Mesenchymal stem cell (in vitro differentiated cells and primary cell): ENCODE data around the gene MYL3.

ENCODE experiments used
- DNase-seq: peaks from one replicate; pipeline ENCODE4 v3.0.0-alpha.2; 2013
- H2AFZ ChIP-seq: one replicate; pipeline ENCODE4 v1.6.1; 2013; ENCODE audit warnings: low read depth, mild to moderate bottlenecking, control low read depth, inconsistent platforms, low read length, moderate library complexity
- H2AK5ac ChIP-seq: 2 replicates; pipeline ENCODE4 v1.6.1; 2013; ENCODE audit warnings: low read length, moderate library complexity, mild to moderate bottlenecking, inconsistent platforms; ENCODE audit not compliant: severe bottlenecking
- H2BK120ac ChIP-seq: one replicate; pipeline ENCODE4 v1.6.1; 2013; ENCODE audit warnings: low read depth, mild to moderate bottlenecking, inconsistent platforms, low read length, moderate library complexity
- H2BK12ac ChIP-seq, 2 experiments: one replicate each; pipeline ENCODE4 v1.6.1; 2013; ENCODE audit warnings: inconsistent platforms in 2 of 2, low read length in 2 of 2, mild to moderate bottlenecking in 2 of 2, moderate library complexity in 2 of 2, control low read depth in 1 of 2
- H2BK15ac ChIP-seq: one replicate; pipeline ENCODE4 v1.6.1; 2013; ENCODE audit warnings: mild to moderate bottlenecking, low read depth, inconsistent platforms; ENCODE audit not compliant: poor library complexity, severe bottlenecking
- H2BK5ac ChIP-seq: 2 replicates; pipeline ENCODE4 v1.6.1; 2013; ENCODE audit warnings: low read depth, mild to moderate bottlenecking, low read length, control low read depth, inconsistent platforms; ENCODE audit not compliant: poor library complexity, severe bottlenecking
- H3K14ac ChIP-seq, 2 experiments: one replicate each; pipeline ENCODE4 v1.6.1; 2013; ENCODE audit warnings: inconsistent platforms in 2 of 2, low read length in 2 of 2, control low read depth in 1 of 2, mild to moderate bottlenecking in 1 of 2, moderate library complexity in 1 of 2
- H3K18ac ChIP-seq, 2 experiments: one replicate each; pipeline ENCODE4 v1.6.1; 2013; ENCODE audit warnings: inconsistent platforms in 2 of 2, low read length in 2 of 2, control low read depth in 1 of 2, low read depth in 1 of 2, mild to moderate bottlenecking in 1 of 2
- H3K23ac ChIP-seq, 2 experiments: one replicate each; pipeline ENCODE4 v1.6.1; 2013; ENCODE audit warnings: inconsistent platforms in 2 of 2, low read length in 2 of 2, mild to moderate bottlenecking in 2 of 2, moderate library complexity in 2 of 2, control low read depth in 1 of 2
- H3K27ac ChIP-seq: 2 replicates; pipeline ENCODE4 v1.5.1; 2013; ENCODE audit warnings: mild to moderate bottlenecking, moderate library complexity, low read length, control low read depth, inconsistent platforms; ENCODE audit not compliant: poor library complexity, severe bottlenecking
- H3K27me3 ChIP-seq, 2 experiments: 2 replicates each; pipeline versions ENCODE4 v1.6.1 to v1.7.0; 2013; ENCODE audit warnings: low read length in 2 of 2, mild to moderate bottlenecking in 2 of 2, moderate library complexity in 2 of 2, control low read depth in 1 of 2, inconsistent platforms in 1 of 2; ENCODE audit not compliant: control insufficient read depth in 1 of 2, insufficient read depth in 1 of 2
- H3K36me3 ChIP-seq, 2 experiments: 2 replicates each; pipeline versions ENCODE4 v1.6.1 to v1.7.0; 2013; ENCODE audit warnings: low read length in 2 of 2, control low read depth in 1 of 2, inconsistent platforms in 1 of 2, low read depth in 1 of 2, mild to moderate bottlenecking in 1 of 2; ENCODE audit not compliant: insufficient read depth in 2 of 2, control insufficient read depth in 1 of 2
- H3K4ac ChIP-seq, 2 experiments: one replicate each; pipeline ENCODE4 v1.6.1; 2013; ENCODE audit warnings: inconsistent platforms in 2 of 2, low read length in 2 of 2, mild to moderate bottlenecking in 2 of 2, moderate library complexity in 2 of 2, control low read depth in 1 of 2, low read depth in 1 of 2
- H3K4me1 ChIP-seq: 2 replicates; pipeline ENCODE4 v1.6.1; 2013; ENCODE audit warnings: low read depth, low read length, control low read depth; ENCODE audit not compliant: control insufficient read depth, insufficient read depth
- H3K4me2 ChIP-seq: 2 replicates; pipeline ENCODE4 v1.6.1; 2013; ENCODE audit warnings: low read length, mild to moderate bottlenecking, inconsistent platforms; ENCODE audit not compliant: poor library complexity, severe bottlenecking
- H3K4me3 ChIP-seq, 2 experiments: 2 replicates each; pipeline versions ENCODE4 v1.5.1 to v1.7.0; 2013; ENCODE audit warnings: low read length in 2 of 2, mild to moderate bottlenecking in 2 of 2, control low read depth in 1 of 2, low read depth in 1 of 2; ENCODE audit not compliant: insufficient read depth in 1 of 2
- H3K79me1 ChIP-seq: replicated peaks from 2 replicates; pipeline ENCODE4 v1.6.1; 2013; ENCODE audit warnings: mild to moderate bottlenecking, control low read depth, low read length, inconsistent platforms; ENCODE audit not compliant: poor library complexity, severe bottlenecking
- H3K9ac ChIP-seq: 2 replicates; pipeline ENCODE4 v1.7.0; 2013; ENCODE audit warnings: mild to moderate bottlenecking, low read length, moderate library complexity
- H3K9me3 ChIP-seq: 2 replicates; pipeline ENCODE4 v1.7.0; 2013; ENCODE audit warnings: mild to moderate bottlenecking, low read length; ENCODE audit not compliant: control insufficient read depth
- H4K8ac ChIP-seq: one replicate; pipeline ENCODE4 v1.6.1; 2013; ENCODE audit warnings: inconsistent platforms, mild to moderate bottlenecking, low read length, moderate library complexity
- H4K91ac ChIP-seq: one replicate; pipeline ENCODE4 v1.6.1; 2013; ENCODE audit warnings: mild to moderate bottlenecking, low read length, inconsistent platforms
- WGBS: methylation state at CpG from one replicate; pipeline ENCODE4 v1.1.7; 2013; ENCODE audit warnings: mixed read lengths; 5-methylcytosine and 5-hydroxymethylcytosine counted together

MYL3 gene

DNA sequence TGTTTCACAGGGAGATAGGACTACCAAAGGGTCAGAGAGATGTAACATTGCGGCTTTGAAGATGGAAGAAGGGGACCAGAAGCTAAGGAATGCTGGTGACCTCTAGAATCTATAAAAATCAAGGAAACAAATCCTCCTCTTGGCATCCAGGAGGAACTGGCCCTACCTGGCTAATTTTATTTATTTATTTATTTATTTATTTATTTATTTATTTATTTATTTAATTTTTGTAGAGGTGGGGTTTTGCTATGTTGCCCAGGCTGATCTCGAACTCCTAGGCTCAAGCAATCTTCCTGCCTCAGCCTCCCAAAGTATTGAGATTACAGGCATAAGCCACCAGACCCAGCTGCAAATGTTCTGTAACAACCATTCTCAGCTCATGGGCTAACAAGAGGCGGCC is 19.7 kb downstream of the MYL3 start:
- no peaks in the 10 kb centered on the region for H3K27me3 ChIP-seq
- no peak for DNase-seq
- H4K8ac ChIP-seq, result no peak overlapping the region
- H3K4me2 ChIP-seq, result no peak overlapping the region
- no peak overlapping the region for H3K23ac ChIP-seq
- no peak overlapping the region for H2BK5ac ChIP-seq
- H2BK15ac ChIP-seq, result no peak overlapping the region
- H3K4ac ChIP-seq, result no peak overlapping the region
- H3K4me3 ChIP-seq, result no peak overlapping the region
- H3K14ac ChIP-seq, result no peak overlapping the region
- no peak overlapping the region for H3K18ac ChIP-seq
- H3K27ac ChIP-seq, result no peak overlapping the region
- H3K9ac ChIP-seq, result no peak overlapping the region
- no peak overlapping the region for H2BK12ac ChIP-seq
- H3K9me3 ChIP-seq, result peaks cover 37% of the 10 kb centered on the region
- no peak overlapping the region for H2AFZ ChIP-seq
- 96% methylated on average over 3 of the region's 3 CpGs for WGBS
- peaks cover 16% of the 10 kb centered on the region for H3K4me1 ChIP-seq
- H4K91ac ChIP-seq, result no peak overlapping the region
- H2BK120ac ChIP-seq, result no peak overlapping the region
- no peak overlapping the region for H2AK5ac ChIP-seq
- H3K36me3 ChIP-seq, result no peaks in the 10 kb centered on the region
- no peaks in the 10 kb centered on the region for H3K79me1 ChIP-seq

DNA sequence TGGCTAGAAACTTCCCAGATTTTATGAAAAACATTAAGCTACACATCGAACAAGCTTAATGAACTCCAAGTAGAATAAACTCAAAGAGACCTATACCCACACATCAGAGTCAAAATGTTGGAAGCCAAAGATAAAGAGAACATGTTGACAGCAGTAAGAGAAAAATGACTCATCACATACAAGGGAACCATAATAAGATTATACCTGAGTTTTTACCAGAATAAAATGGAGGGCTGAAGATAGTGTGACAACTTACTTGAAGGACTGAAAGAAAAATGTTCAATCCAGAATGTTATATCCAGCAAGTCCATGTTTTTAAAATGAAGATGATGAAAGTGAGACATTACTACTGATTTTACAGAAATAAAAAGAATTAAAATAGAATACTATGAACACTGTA is 22.8 kb downstream of the MYL3 start:
- no peak overlapping the region for H3K23ac ChIP-seq
- no peak overlapping the region for H3K4me3 ChIP-seq
- no peak overlapping the region for H2BK15ac ChIP-seq
- no peak overlapping the region for H3K4ac ChIP-seq
- no peak overlapping the region for H3K9ac ChIP-seq
- peaks cover 7% of the 10 kb centered on the region for H3K4me1 ChIP-seq
- H3K36me3 ChIP-seq, result no peaks in the 10 kb centered on the region
- no CpG with 5 or more reads among the region's 1 CpG for WGBS
- no peak overlapping the region for H3K27ac ChIP-seq
- no peaks in the 10 kb centered on the region for H3K79me1 ChIP-seq
- no peak overlapping the region for H3K14ac ChIP-seq
- H2AFZ ChIP-seq, result no peak overlapping the region
- peaks cover 48% of the 10 kb centered on the region for H3K9me3 ChIP-seq
- no peak for DNase-seq
- no peak overlapping the region for H2BK12ac ChIP-seq
- no peaks in the 10 kb centered on the region for H3K27me3 ChIP-seq
- no peak overlapping the region for H2AK5ac ChIP-seq
- H4K91ac ChIP-seq, result no peak overlapping the region
- no peak overlapping the region for H2BK120ac ChIP-seq
- no peak overlapping the region for H2BK5ac ChIP-seq
- H4K8ac ChIP-seq, result no peak overlapping the region
- H3K18ac ChIP-seq, result no peak overlapping the region
- no peak overlapping the region for H3K4me2 ChIP-seq

DNA sequence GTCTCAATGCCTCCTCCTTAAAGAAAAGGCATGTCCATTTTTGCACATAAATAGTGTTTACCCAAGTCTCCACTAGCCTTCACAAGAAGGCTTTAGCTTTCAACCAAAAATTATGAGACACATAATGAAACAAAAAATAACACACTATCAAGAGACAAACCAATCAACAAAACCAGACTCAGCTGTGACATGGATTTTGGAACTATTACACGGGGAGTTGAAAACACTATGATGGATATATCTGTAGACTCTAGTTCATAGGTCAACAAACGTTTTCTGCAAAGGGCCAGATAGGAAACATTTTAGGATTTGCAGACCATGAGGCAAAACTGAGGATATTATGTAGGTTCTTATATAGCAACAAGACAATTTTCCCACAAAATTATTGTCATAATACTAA is 24.9 kb downstream of the MYL3 start:
- no peak for DNase-seq
- Histone ChIP-seq H3K18ac (no peak overlapping the region), H3K4me3 (peak overlapping the region in 1 of 2 experiments; percentile 9), H4K91ac (no peak overlapping the region), H3K23ac (no peak overlapping the region), H3K27me3 (no peaks in the 10 kb centered on the region), H3K9me3 (peaks cover 50% of the 10 kb centered on the region), H3K14ac (no peak overlapping the region), H4K8ac (no peak overlapping the region), H2AK5ac (no peak overlapping the region), H3K4ac (no peak overlapping the region), H2BK5ac (no peak overlapping the region), H2BK12ac (no peak overlapping the region), H3K4me2 (no peak overlapping the region), H3K4me1 (no peaks in the 10 kb centered on the region), H2AFZ (no peak overlapping the region), H3K79me1 (no peaks in the 10 kb centered on the region), H2BK15ac (no peak overlapping the region), H3K27ac (no peak overlapping the region), H3K9ac (no peak overlapping the region), H3K36me3 (no peaks in the 10 kb centered on the region), H2BK120ac (no peak overlapping the region)
- no CpG with 5 or more reads among the region's 2 CpGs for WGBS

DNA sequence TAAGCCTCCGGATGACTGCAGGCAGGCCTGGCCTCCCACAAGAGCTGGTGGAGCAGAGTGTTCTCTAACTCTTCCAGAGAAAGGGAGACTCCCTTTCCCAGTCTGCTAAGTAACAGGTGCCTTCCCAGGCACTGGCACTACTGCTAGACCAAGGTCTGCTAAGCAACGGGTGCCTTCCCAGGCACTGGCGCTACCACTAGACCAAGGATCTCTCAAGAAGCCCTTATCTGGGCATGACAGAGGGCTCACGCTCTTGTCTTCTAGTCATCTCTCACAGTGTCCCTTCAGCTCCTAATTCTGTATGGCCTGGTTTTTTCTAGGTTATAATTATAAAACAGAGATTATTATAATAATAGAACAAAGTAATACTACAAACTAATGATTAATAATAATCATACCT is 27.8 kb downstream of the MYL3 start:
- Histone ChIP-seq H3K4me2 (no peak overlapping the region), H2AFZ (no peak overlapping the region), H3K4me1 (no peaks in the 10 kb centered on the region), H3K4ac (no peak overlapping the region), H3K4me3 (no peak overlapping the region), H3K23ac (no peak overlapping the region), H3K9ac (no peak overlapping the region), H3K18ac (no peak overlapping the region), H2BK12ac (no peak overlapping the region), H3K36me3 (no peaks in the 10 kb centered on the region), H2BK120ac (no peak overlapping the region), H4K8ac (no peak overlapping the region), H2BK15ac (no peak overlapping the region), H3K14ac (no peak overlapping the region), H3K79me1 (no peaks in the 10 kb centered on the region), H3K9me3 (peaks cover 28% of the 10 kb centered on the region), H2BK5ac (no peak overlapping the region), H2AK5ac (no peak overlapping the region), H3K27ac (no peak overlapping the region), H3K27me3 (peaks cover 7 to 17% of the 10 kb centered on the region in 2 experiments), H4K91ac (no peak overlapping the region)
- 91% methylated on average over 3 of the region's 4 CpGs for WGBS
- no peak for DNase-seq
